NCI-H1092 treated with DMSO at 0.1 percent for 48 hours (cell line): Measurements from ENCODE around the gene CAPNS2.
"Not testable (repeated sequence)": the region's sequence is repeated elsewhere in the genome, so short reads cannot be mapped to it uniquely, and the experiment has no call there.

Source experiments
- DNase-seq: peaks from one replicate; lab custom pipeline; 2025; lab: John Stamatoyannopoulos, UW

Gene CAPNS2

GRCh38 chr16:55568207-55568606 is 1.7 kb downstream of the CAPNS2 start:
- no peak for DNase-seq

DNA sequence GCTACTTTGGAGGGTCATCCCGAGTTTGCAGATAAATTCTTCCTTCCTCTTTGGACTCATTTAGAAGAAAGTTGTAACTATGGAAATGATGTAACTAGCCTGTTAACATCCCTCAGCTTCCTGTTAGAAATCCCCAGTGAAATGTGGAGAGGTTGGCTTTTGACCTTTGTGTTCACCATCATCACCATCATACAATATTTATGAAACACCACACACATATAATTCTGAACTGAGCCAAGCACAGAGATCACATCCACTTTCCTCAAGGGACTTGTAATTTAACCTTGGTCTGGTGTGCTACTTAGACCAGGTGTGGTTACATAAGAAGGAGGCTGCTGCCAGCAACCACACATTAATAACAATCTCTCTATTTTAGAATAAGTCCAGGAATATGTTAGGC is 2.5 kb downstream of the CAPNS2 start:
- no peak for DNase-seq

DNA sequence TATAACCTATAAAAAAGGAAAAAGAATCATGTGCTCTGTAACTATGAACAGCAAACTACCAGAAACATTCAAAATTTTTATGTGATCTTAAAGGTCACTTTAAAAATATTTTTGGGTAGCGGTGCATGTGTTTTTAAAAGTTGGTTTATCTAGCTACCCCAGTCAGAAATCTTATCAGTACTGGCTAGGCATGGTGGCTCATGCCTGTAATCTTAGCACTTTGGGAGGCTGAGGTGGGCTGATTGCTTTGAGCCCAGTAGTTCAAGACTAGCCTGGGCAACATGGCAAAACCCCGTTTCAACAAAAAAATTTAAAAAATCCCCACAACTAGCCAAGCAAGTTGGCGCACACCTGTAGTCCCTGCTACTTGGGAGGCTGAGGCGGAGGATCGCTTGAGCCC is 3.7 kb downstream of the CAPNS2 start:
- no peak for DNase-seq

- peak; percentile 18 for DNase-seq
These were observed 4.9 kb downstream of the CAPNS2 start for GRCh38 chr16:55571191-55571897.

- no peak for DNase-seq
These were observed 6.0 kb downstream of the CAPNS2 start for GRCh38 chr16:55572439-55572838.

- no peak for DNase-seq
These were observed 8.3 kb downstream of the CAPNS2 start for GRCh38 chr16:55574811-55575210.

DNA sequence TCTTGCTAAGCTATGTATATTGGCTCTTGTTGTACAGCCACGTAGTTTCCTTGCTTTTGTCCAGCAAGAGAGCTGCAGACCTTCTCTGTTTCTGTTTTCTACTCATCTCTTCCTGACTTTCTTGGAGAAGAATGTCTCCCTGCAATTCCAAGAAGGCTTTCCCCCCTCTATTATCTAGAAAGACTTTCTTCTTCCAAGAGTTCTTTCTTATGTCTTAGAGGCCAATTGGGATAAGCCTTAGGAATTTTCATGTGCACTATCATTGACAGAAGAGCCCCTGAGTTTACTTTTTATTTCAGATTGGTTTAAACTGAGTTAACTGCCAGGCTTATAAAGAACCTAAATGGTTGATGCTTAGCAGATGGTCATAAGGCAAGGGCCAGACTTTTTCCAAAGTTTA is 9.0 kb downstream of the CAPNS2 start:
- no peak for DNase-seq

DNA sequence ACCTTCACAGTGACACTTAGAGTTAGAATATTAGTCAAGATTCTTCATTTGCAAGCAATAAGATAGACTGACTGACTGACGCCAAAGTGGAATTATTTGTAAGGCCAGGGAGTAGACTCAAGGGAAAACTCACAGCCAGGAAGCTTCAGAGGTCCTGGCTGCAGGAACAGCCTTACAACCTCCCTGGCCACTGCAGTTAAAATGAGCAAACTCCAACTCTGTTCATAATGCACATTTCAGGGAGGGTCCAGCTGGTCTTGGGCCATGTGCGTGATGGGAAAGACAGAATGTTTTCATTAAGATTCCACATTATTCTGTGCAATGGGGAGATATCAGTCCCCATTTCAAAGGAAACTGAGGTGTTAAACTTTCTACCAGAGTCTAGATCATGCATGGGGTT is 9.9 kb downstream of the CAPNS2 start:
- no peak for DNase-seq

- DNase-seq, result no peak
These were observed 11.4 kb downstream of the CAPNS2 start for GRCh38 chr16:55577887-55578286.

GRCh38 chr16:55585631-55586030 is 19.1 kb downstream of the CAPNS2 start:
- DNase-seq, result no peak

DNA sequence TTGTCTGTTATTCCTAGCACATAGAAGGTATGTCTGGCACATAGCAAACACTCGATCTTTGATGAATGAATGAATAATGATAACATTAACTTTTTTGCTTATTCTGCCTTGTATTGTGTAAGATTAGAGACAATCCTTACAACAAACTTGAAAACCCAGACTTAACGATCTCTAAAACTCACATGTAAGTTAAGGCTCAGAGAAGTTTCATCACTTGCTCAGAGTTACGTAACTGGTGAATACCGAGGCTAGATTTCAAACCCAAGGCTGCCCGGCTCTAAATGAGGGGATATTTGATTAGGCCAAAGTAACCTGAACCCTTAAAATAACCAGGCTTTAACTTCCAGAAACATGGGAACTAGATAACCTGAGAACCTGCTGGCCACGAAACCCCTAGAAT is 22.3 kb downstream of the CAPNS2 start:
- DNase-seq, result no peak

DNA sequence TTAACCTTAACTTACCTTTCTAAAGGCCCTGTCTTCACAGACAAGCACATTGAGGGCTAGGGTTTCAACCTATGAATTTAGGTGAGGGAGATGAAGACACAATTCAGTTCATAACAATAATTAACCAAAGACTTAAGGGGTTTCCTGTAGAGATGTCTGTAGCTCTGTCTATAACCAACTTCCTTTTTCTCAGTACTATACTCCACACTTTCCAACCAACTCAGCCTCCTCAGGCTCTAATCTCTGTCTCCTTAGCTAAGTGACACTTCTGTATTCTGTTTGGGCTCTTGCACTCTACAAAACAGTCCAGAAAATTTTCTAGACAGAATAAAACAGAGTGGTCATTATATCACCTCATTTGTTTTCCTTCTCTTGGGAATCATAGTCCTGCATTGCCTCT is 25.8 kb downstream of the CAPNS2 start:
- no peak for DNase-seq

GRCh38 chr16:55597928-55598327 is 31.4 kb downstream of the CAPNS2 start:
- DNase-seq, result no peak

DNA sequence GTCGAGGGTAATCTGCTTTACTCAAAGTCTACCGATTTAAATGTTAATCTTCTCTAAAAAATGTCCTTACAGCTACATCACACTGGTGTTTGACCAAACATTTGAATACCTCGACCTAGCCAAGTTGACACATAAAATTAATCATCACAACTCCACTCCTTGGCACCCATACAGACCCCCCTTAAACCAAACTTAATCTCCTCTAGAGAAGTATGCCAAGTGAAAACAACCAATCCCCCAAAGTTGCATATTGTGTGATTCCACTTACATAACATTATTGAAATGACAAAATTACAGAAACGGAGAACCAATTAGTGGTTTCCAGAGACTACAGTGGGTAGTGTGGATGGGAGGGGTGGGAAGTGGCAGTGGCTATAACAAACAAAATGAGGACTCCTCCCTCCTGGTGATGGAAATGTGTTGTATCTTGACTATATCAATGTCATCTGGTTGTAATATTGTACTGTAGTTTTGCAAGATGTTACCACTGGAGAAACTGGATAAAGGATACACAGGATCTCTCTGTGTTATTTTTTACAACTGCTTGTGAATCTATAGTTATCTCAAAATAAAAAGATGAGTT is 39.4 kb downstream of the CAPNS2 start:
- no peak for DNase-seq

GRCh38 chr16:55613613-55614335 is 47.3 kb downstream of the CAPNS2 start:
- no peak for DNase-seq

- no peak for DNase-seq
These were observed 48.6 kb downstream of the CAPNS2 start for GRCh38 chr16:55615071-55615470.

DNA sequence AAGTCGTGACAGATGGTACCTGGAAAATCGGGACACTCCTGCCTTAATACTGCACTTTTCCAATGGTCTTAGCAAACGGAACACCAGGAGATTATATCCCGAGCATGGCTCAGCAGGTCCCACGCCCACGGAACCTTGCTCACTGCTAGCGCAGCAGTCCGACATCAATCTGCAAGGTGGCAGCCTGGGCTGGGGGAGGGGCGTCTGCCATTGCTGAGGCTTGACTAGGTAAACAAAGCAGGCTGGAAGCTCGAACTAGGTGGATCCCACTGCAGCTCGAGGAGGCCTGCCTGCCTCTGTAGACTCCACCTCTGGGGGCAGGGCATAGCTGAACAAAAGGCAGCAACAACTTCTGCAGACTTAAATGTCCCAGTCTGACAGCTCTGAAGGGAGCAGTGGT is 49.2 kb downstream of the CAPNS2 start:
- DNase-seq, result not testable (repeated sequence)
